ENCODE data around the gene SNX27. TPM values are rescaled to one million over a fixed set of nuclear protein-coding genes. Genes with fewer than 3 reads are reported as not detected.
"Not testable (repeated sequence)": the region's sequence is repeated elsewhere in the genome, so short reads cannot be mapped to it uniquely, and the experiment has no call there.

SNX27 gene
- total and polyA plus RNA-seq, 7 donors: 10.7 to 47.2 (median 41.0) TPM

DNA sequence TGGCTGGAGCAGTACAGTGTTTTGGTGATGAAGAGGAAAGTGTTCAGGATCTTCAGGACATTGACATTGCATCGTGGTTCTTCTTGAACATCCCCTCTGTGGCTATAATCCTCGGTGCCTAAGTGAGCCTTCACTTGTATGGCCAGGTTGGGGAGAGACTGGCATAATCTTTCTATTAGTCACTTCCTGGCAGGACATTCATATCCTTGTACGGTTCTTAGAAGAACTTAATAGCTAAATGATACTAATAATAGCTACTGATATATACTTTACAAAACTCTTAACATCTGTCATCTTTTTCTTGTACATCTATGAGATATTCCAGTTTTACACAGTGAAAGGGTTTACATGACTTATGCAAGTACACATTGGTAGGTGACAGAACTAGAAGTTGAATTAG lies 69.0 kb downstream of the SNX27 start:
- Histone ChIP-seq H3K27ac (no peak overlapping the region), H3K36me3 (ENCODE audit: insufficient read depth in 1 of 2, low read depth in 1 of 2) (peaks cover 0 to 50% of the 10 kb centered on the region in 2 donors), H3K4me3 (no peak overlapping the region), H3K9me3 (no peaks in the 10 kb centered on the region), H3K4me1 (no peaks in the 10 kb centered on the region), H3K27me3 (ENCODE audit: insufficient read depth in 3 of 3, low read length in 2 of 3) (no peaks in the 10 kb centered on the region)
- intact Hi-C loops (cut with DNase I): no loop called here
- peak; percentile 46 to 71 (median 56) for ATAC-seq
- WGBS, 3 donors: 20 to 41% (median 35%) methylated on average over 3 of the region's 3 CpGs
- TF ChIP-seq, protein P1, sequence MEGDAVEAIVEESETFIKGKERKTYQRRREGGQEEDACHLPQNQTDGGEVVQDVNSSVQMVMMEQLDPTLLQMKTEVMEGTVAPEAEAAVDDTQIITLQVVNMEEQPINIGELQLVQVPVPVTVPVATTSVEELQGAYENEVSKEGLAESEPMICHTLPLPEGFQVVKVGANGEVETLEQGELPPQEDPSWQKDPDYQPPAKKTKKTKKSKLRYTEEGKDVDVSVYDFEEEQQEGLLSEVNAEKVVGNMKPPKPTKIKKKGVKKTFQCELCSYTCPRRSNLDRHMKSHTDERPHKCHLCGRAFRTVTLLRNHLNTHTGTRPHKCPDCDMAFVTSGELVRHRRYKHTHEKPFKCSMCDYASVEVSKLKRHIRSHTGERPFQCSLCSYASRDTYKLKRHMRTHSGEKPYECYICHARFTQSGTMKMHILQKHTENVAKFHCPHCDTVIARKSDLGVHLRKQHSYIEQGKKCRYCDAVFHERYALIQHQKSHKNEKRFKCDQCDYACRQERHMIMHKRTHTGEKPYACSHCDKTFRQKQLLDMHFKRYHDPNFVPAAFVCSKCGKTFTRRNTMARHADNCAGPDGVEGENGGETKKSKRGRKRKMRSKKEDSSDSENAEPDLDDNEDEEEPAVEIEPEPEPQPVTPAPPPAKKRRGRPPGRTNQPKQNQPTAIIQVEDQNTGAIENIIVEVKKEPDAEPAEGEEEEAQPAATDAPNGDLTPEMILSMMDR (IDR thresholded peaks at IDR 0.05): no peak
- no peak for DNase-seq

DNA sequence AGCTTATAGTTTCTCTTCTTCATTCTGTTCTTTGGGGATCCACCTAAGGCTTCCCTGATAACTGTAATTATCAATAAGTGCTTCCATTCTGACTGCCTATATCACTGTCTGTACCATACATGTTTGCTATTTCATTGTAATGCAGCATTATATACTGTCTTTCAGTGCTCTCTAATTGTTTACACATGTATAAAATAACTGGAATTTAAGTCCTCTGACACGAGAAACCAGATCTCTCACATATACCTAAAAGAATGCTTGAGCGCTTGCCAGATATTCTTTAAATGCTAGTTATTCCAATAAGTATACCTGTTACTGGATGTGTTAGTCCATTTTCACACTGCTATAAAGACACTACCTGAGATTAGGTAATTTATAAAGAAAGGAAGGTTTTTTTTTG lies 70.1 kb downstream of the SNX27 start:
- ATAC-seq (no peak), DNase-seq (no peak)
- WGBS, 3 donors: 75 to 92% (median 85%) methylated on average over 2 of the region's 2 CpGs
- Histone ChIP-seq H3K27me3 (ENCODE audit: insufficient read depth in 3 of 3, low read length in 2 of 3) (no peaks in the 10 kb centered on the region), H3K4me1 (no peaks in the 10 kb centered on the region), H3K36me3 (ENCODE audit: insufficient read depth in 1 of 2, low read depth in 1 of 2) (peaks cover 0 to 61% of the 10 kb centered on the region in 2 donors), H3K27ac (no peak overlapping the region), H3K9me3 (no peaks in the 10 kb centered on the region), H3K4me3 (no peak overlapping the region)
- TF ChIP-seq, protein P1 (IDR thresholded peaks at IDR 0.05): no peak
- intact Hi-C loops (cut with DNase I): no loop called here

DNA sequence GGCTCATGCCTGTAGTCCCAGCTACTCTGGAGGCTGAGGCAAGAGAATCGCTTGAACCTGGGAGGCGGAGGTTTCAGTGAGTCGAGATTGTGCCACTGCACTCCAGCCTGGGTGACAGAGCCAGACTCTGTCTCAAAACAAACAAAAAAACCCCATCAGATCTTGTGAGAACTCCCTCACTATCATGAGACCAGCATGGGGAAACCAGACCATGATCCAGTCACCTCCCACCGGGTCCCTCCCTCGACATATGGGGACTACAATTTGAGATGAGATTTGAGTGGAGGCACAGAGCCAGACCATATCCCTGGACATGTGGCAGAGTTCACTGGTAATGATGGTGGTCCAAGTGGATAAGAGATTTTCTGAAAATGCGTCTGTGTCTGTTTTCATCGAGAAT lies 71.1 kb downstream of the SNX27 start:
- DNase-seq; H3K9me3 ChIP-seq; H3K27ac ChIP-seq; H3K4me3 ChIP-seq; H3K27me3 ChIP-seq (ENCODE audit: insufficient read depth in 3 of 3, low read length in 2 of 3); intact Hi-C loops (cut with DNase I); H3K4me1 ChIP-seq; ATAC-seq: not testable (repeated sequence)
- H3K36me3 ChIP-seq (ENCODE audit: insufficient read depth in 1 of 2, low read depth in 1 of 2): peaks cover 0 to 59% of the 10 kb centered on the region in 2 donors
- WGBS, 3 donors: 86 to 94% (median 91%) methylated on average over 7 of the region's 7 CpGs

DNA sequence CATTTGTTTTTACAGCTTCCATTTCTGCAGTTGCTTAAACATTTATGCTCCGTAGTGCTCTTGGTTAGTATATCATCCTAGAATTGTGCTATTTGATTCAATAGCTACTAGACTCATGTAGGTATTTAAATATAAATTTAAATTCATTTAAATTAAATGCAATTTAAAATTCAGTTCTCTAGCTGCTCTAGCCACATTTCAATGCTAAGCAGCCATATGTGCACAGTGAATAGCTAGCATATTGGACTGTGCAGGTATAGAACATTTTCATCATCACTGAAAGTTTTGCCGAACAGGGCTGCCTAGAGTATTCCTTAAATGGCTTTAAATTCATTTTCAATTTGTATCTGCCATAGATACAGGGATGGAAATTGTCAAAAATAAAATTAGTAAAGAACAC lies 72.3 kb downstream of the SNX27 start:
- no peak overlapping the region for H3K4me3 ChIP-seq
- H3K36me3 ChIP-seq (ENCODE audit: insufficient read depth in 1 of 2, low read depth in 1 of 2): peaks cover 0 to 49% of the 10 kb centered on the region in 2 donors
- no peak overlapping the region for H3K27ac ChIP-seq
- no peaks in the 10 kb centered on the region for H3K9me3 ChIP-seq
- TF ChIP-seq, protein P1 (IDR thresholded peaks at IDR 0.05): no peak
- H3K27me3 ChIP-seq (ENCODE audit: insufficient read depth in 3 of 3, low read length in 2 of 3): no peaks in the 10 kb centered on the region
- intact Hi-C loops (cut with DNase I): no loop called here
- ATAC-seq (no peak), DNase-seq (no peak)
- 93 to 97% (median 97%) methylated on average over 2 of the region's 2 CpGs for WGBS, 3 donors
- H3K4me1 ChIP-seq: no peaks in the 10 kb centered on the region

DNA sequence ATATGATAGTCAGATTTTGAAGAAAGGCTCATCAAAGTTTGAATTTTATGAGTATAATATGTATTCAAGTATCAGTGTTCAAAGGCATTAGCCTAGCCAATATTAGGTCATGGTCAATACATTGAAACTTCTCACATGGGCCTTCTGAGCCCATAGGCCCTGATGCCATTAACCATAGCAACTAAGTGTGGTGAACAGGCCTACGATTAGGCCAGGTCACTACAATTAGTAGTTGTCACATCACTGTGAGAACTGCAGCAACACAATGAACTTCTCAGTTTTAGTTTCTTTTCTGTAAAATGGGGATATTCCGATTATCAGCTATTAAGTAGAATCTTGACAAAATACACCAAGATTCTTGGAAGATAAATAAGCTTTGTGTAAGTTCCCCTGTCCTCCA lies 74.7 kb downstream of the SNX27 start:
- no peaks in the 10 kb centered on the region for H3K4me1 ChIP-seq
- 85 to 91% (median 86%) methylated on average over 2 of the region's 2 CpGs for WGBS, 3 donors
- no peaks in the 10 kb centered on the region for H3K9me3 ChIP-seq
- ATAC-seq (no peak), DNase-seq (no peak)
- H3K36me3 ChIP-seq (ENCODE audit: insufficient read depth in 1 of 2, low read depth in 1 of 2): peaks cover 0 to 56% of the 10 kb centered on the region in 2 donors
- TF ChIP-seq, protein P1 (IDR thresholded peaks at IDR 0.05): no peak
- H3K4me3 ChIP-seq: no peak overlapping the region
- intact Hi-C loops (cut with DNase I): no loop called here
- H3K27me3 ChIP-seq (ENCODE audit: insufficient read depth in 3 of 3, low read length in 2 of 3): no peaks in the 10 kb centered on the region
- H3K27ac ChIP-seq: no peak overlapping the region

Data from psoas muscle (tissue), 8 donors.